ENCODE results near the gene AGAP1.

AGAP1 gene

DNA sequence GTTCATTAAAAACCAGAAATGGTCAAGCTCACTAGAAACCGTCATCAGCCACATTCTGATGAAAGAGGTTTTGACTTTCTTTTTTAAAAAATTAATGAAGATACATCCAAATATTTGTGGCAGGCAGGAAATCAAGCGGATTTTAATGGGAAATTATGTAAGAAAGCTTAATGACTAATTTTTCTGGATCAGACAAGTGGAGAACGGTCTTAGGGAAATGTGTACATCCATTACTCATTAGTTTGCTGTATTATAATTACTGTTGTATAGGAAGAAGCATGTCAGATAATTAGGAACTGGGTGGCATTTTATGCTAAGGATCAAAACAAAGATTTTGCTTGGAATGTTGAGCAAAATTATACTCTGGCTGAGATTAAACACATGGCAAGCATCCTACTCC lies 39.4 kb downstream of the AGAP1 start:
- DNase-seq (ENCODE audit: low read depth): no peak

DNA sequence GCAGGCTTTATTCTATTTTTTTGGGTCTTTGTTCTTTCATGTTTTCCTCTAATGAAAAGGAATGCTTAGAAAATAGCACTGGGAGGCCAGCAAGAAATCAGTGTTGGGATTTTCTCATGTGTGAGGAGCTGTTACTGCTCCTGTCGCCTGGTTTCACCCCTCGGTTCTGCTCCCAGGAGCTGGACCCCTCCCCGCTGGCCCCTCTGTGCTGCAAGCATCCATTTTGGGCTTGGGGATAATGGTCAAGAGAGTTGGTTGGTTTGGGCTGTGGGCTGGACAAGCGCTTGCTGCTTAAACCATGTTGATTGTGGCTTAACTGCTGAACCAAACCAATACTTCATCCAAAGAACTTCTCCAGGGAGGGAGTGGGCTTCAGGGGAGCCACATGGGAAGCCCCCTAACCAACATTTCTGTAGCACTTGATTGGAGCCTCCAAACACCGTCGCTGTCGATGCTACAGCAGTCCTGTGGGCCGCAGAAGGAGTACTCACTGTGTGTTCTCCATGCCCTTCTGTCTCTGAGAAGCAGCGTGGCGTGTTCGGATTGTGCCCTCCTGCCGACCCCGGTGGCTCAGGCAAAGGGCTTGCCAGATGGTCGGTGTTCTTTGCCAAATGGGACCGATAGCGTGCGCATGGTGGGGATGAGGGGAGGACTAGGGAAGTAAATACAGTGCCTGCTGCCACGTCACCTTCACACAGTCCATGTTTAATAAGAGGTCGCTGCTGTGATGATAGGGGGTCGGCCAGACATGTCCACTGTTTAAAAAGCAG lies 40.0 kb downstream of the AGAP1 start:
- no peak for DNase-seq (ENCODE audit: low read depth)

DNA sequence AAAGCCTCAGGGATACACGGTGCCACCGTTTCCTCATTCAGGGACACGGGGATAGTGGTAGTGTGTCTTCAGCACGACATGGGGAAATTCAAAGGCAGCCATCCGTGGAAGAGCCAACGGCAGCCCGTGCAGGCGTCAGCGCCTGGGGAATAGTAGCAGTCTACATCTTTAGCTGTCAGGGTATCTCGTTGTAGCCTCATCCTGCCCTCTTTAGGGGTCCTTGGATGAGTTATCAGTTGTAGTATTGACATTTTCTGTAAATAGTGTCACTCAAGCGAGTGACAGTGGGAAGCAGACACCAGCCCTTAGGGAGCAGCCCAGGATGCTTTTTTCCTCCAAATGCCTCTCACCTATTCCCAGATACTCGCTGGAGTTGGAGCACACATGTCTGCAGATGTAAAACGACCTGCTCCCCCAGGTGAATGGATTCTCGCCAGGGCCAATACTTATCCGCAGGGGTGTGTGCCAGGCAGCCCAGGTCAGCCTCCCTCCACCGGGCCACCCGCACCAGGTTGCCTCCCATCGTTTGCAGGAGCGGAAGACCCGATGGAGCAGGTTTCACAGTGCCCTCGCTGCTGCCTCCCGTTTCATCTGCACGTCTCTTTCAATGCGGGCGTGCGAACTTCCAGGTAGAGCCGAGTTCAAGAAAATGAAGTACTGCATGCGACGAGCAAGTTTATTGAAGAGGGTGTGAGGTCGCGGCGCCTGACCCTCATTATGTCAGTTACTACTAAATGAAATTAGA lies 41.0 kb downstream of the AGAP1 start:
- no peak for DNase-seq (ENCODE audit: low read depth)

DNA sequence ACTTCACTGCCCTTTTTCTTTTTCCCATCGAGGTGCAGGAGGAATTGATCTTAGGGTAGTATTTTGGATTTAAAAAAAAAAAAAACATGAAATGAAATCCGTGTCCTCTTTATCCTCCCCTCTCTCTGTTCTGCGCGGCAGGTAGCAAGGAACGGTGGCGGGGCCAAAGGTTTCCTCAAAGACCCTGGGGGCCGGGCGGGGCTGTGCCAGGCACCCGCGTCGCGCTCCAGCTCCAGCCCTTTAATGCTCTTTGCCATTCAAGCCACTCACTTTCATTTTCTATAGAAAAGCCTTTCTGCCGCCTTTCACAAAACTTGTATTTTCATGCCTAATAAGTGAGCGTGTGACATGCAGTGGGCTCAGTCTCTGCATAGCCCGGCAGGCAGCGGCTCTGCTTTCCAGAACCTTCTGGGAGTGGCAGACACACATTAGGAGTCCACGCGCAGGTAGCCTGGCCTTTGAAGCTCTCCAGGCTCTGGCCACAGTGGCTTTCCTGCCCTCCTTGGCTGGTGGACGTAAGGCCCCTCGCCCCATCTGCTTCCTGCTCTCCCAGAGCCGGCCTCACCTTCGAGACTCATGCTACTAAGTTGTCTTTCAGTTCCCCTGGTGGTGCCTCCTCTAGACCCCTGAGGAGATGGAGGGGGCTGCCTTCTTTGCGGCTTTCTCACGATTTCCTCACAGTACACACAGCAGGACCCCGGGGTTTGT lies 41.7 kb downstream of the AGAP1 start:
- no peak for DNase-seq (ENCODE audit: low read depth)

DNA sequence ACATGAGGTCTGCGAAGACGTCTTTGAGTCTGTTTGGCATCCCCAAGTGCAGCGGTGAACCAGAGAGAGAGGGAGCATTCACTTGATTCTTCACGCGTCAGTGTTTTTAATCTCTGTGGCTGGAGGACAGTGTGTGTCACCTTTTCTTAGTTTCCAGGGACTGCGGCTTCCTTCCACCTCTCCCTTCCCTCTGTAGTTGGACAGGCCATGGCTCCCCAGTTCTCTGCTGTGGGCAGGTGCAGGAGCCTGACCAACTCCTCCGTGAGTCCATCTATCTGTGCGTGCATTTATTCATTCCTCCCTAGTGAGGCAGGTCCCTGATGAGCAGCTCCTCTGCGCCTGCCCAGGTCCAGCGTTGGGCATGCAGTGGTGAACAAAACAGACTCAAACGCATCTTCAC lies 42.9 kb downstream of the AGAP1 start:
- no peak for DNase-seq (ENCODE audit: low read depth)

- DNase-seq (ENCODE audit: low read depth): no peak
Measured at GRCh38 chr2:235537186-235537585, 43.3 kb downstream of the AGAP1 start.

DNA sequence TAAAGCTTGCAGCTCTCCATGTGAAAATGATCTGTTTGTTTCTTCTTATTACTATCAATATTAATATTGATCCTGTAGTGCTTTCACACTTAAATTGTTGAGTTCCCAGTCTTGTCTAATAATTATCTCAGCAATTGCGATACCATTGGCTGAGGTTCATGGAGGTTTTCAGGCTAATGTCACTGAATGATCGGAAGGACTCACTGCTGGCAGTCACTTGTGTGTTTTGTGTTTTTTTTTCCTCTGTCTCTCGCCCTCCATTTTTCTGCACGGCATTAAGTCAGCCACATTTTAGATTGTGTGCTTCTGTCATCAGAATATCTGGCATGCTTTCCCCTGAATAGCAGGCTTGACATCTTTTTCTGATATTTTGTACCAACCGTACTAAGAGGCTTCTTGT lies 43.7 kb downstream of the AGAP1 start:
- no peak for DNase-seq (ENCODE audit: low read depth)

DNA sequence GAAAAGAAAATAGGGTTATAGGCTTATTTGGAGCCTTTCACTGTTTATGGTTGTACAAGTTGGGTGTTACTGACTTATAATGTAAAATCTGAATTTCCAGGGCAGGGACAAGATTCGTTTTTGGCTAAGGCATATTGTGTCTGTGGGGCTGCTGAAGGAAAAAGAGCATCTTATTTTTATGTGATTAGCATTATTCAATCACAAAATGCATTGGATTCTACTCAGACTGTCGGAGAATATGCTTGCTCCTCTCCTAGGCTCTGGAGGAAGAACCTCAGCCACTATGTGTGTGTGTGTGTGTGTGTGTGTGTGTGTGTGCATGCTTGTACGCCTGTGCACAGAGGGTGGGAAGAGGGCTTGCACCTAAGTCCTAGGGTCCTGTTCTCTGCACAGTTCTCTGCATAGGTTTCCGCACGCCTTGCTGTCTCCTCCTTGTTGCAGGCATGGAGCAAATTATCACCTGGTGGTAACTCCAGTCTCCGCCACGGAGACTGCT lies 44.3 kb downstream of the AGAP1 start:
- DNase-seq (ENCODE audit: low read depth): no peak

- DNase-seq (ENCODE audit: low read depth): no peak
Measured at GRCh38 chr2:235538981-235539380, 45.1 kb downstream of the AGAP1 start.

GRCh38 chr2:235539773-235540172 lies 45.9 kb downstream of the AGAP1 start:
- DNase-seq (ENCODE audit: low read depth): no peak

GRCh38 chr2:235541016-235541415 lies 47.2 kb downstream of the AGAP1 start:
- no peak for DNase-seq (ENCODE audit: low read depth)

GRCh38 chr2:235541838-235542549 lies 48.2 kb downstream of the AGAP1 start:
- no peak for DNase-seq (ENCODE audit: low read depth)

GRCh38 chr2:235542733-235543127 lies 48.9 kb downstream of the AGAP1 start:
- DNase-seq (ENCODE audit: low read depth): no peak

- no peak for DNase-seq (ENCODE audit: low read depth)
Measured at GRCh38 chr2:235543128-235543750, 49.4 kb downstream of the AGAP1 start.

DNA sequence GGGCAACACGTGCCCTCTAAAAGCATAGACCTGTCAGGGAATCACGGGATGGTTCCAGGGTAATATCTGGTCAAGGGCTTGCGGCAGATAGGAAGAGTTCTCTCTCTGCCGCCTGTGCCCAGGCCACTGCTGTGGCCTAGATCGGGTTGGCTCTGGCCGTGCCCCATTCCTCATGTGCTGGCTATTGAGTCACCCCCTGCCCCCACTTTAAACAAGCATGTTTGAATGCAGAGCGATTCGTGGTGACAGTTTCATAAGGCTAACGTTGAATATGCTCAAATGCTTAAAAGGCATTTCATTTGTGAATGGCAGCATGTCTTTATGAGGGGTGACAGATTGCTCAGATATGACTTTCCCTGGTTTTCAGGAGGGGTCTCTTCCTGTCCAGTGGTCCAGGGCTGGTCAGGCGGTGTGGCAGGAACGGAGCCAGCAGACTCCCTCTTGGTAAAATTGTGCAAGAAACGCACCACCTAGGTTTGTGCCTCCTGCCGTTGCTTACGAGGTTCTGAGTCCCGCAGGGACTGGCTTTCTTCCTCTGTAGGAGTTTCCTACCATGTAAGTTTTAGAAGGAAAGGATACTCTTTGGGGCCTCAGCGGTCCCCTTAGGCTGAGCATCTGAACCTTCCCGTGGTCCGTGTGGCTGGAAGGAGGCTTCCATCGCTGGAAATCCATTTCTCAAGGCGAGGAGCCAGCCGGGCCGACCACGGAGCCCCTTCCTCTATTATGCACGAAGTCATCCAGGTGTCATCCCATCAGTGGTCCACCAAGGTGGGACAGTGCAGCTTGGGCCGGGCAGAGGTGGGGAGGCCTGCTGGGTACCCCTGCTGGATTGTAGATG lies 50.2 kb downstream of the AGAP1 start:
- DNase-seq (ENCODE audit: low read depth): no peak

DNA sequence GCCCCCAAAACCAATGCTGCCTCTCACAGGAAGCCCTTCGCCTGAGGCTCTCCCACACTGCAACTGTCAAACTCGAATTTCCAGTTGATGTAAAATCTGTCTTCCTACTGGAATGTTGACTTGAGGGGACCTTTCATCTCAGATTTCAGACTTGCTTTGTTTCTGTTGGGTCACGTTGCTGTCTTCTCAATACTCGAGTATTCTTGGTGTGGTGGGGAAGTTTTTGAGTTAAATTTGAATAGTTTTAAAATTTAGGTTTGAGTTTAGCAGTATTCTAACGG lies 50.8 kb downstream of the AGAP1 start:
- no peak for DNase-seq (ENCODE audit: low read depth)

- no peak for DNase-seq (ENCODE audit: low read depth)
Measured at GRCh38 chr2:235545339-235546150, 51.7 kb downstream of the AGAP1 start.

GRCh38 chr2:235546151-235546435 lies 52.2 kb downstream of the AGAP1 start:
- DNase-seq (ENCODE audit: low read depth): no peak

GRCh38 chr2:235546436-235546835 lies 52.6 kb downstream of the AGAP1 start:
- DNase-seq (ENCODE audit: low read depth): no peak

DNA sequence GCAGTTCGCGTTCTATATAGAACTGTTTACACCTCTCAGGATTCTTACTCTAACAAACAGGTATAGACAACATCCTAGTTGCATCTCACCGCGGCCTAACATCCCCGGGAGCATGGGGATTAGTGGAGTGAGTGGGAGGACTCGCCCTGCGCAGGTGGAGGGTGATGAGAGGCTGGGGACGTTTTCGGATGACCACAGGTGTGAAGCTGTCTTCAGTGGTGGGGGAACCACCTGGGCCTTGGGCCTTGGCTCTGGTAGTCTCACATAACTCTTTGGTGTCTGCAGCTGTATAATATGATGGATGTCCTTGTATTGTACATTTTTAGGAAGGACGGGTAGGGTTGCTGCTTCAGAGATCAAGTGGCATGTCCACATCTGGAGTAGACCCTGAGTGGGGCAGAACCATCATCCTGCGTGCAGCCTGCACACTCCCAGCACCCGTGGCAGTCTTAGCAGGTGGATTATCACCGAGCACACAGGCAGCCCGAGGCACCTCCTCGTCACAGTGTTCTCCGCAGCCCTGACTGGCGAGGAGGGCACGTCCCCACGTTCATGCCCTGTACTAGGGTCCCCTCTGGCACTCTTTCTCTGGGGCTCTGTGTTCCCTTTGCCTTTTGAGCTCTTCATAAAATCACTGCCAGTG lies 56.0 kb downstream of the AGAP1 start:
- DNase-seq (ENCODE audit: low read depth): no peak

Data from activated T-cell treated with anti-CD3 and anti-CD28 coated beads for 1 hour (primary cell).